ENCODE data around the gene HLA-DOB.

Gene HLA-DOB
- long read RNA-seq, donor 1, result 0 reads
- long read RNA-seq, donor 2, result 0 reads
- long read RNA-seq, donor 3, result 0 reads
- long read RNA-seq, donor 4, result 0 reads
- long read RNA-seq, donor 5, result 0 reads
- long read RNA-seq, donor 6, result 0 reads
- long read RNA-seq, donor 7, result 0 reads
- long read RNA-seq, donor 8, result 0 reads

DNA sequence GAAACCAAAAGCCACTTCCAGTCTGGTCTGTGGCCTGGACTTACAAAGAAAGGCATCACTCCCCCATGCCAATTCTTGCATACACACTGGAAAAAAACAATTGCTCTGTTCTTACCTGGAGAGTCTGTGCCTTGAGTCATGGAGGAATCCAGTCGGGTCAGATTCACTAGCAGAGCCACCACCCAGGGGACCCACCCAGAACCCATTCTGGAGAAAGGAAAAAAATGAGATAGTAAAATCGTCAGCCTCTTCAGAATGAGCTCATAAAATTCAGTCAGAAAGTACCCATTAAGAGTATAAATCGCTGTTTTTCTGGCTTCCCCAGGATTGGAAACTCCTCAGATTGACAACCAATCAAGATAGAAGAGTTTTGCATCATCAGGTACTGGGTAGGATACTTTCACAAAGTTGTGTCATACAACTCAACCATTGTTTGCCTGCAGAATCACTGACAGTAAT is at the start of gene HLA-DOB:
Gene HLA-DOB (minus strand): TSS at position 257 of the 459 bp plus-strand sequence. CDS start 51 bp downstream, at position 206.
- no peak for DNase-seq

GRCh38 chr6:32865724-32866443 is 49.1 kb upstream of the HLA-DOB start:
- DNase-seq, result no peak

DNA sequence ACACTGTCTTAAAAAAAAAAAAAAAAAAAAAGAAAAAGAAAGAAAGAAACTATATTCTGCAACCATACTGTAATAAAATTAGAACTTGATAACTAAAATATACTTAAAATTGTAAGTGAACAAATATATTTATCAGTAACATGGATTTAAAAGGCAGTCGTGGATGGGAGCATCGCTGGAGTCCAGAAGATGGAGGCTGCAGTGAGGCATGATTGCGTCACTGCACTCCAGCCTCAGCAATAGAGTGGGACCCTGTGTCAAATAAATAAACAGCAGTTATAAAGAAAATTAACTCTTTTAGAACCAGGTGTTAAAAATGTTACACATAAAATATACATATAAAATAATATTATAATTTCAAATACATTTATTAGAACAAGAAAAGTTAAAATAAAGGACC is 45.9 kb upstream of the HLA-DOB start:
- no peak for DNase-seq

DNA sequence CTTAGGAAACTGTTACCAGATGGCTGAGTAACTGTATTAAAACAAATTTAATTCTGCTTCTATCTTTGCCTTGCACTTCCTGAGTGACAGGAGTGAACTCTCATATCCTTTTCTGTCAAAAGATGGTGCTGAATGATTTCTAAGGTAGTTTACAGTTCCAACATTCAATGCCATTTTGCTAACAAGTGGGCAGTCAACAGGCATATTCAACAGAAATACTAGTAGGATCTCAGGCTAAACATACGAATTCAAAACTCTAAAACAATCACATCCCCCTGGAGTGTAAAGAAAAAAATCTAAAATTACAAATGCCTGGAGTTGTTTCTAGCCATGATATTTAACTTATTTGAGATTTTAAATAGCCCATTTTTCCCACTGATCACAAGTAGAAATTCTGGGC is 43.9 kb upstream of the HLA-DOB start:
- DNase-seq, result no peak

GRCh38 chr6:32858194-32858593 is 41.4 kb upstream of the HLA-DOB start:
- no peak for DNase-seq

DNA sequence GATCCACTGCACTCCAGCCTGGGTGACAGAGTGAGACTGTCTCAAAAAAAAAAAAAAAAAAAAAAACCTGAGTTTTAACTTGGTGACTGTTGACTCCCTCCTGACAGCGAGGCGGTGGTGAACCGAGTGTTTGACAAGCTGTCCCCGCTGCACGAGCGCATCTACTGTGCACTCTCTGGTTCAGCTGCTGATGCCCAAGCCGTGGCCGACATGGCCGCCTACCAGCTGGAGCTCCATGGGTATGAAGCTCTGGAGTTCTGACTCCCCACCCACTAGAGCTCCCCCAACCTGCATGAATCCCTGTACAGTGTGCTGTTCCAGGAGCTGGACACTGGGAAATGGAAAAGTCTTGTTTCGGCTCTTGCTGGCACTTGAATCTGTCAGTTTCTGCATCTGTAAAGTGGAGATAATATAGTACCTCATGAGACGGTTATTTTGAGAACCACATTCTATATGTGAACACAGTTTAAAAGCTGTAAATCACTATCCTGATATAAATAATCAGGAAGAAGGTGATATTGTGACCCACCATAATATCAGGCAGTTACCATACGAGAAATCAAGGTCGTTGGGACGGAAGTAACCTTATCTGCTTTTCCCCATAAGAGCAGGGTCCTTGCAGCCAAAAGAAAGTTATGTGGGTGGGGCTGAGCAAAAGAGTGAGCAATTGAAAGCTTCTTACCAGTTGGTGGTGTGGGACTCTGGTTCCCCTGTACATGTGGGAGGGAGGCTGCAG is 40.5 kb upstream of the HLA-DOB start:
- DNase-seq, result no peak

- DNase-seq, result no peak
These were observed 38.8 kb upstream of the HLA-DOB start for GRCh38 chr6:32855467-32856174.

DNA sequence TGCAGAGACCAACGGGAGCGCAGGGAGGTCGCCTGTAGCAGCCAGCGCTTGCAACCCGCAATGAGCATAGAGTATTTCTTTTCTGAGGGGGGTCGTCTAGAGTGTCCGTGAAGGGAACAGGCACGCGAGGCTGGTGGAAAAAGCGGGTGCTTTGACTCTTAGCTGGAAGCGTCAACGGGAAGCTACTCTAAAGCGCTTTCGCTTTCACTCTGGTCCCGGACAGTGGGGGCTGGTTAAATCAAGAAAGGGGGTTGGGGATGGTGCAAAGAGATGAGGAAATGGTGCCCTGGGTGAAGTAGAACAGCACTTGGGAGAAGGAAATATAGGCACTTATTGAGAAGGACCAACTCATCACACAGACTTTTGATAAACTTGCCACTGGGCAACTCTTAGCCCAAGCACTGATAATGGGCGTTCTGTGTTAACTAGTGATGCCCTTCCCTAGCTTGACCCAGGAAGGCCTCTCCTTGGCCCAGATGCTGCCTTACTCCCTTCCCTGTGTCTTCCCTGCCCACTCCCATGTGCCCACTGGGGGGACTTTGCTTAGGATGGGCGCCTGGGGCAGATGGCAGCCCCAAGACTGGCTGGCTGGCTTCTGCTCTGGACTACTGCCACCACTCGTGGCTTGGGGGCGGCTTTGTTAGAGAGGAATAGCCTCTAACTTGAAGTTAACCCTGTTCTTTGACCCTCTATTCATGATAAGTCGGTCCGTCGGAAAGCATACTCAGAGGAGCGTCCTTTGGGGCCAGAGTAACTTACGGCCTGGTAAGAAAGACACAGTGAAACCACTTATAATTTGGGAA is 37.8 kb upstream of the HLA-DOB start:
- DNase-seq, result no peak

GRCh38 chr6:32853541-32854375 is 37.0 kb upstream of the HLA-DOB start, which contains the start of the genes PSMB9 and TAP1:
PSMB9 (plus strand) TSS chr6:32854192; CDS start chr6:32854230, 38 bp downstream.
TAP1 (minus strand) TSS chr6:32853704; CDS start chr6:32853636, 68 bp downstream.
- peak; percentile 98 for DNase-seq

GRCh38 chr6:32852844-32853540 is 36.2 kb upstream of the HLA-DOB start:
- DNase-seq, result no peak

DNA sequence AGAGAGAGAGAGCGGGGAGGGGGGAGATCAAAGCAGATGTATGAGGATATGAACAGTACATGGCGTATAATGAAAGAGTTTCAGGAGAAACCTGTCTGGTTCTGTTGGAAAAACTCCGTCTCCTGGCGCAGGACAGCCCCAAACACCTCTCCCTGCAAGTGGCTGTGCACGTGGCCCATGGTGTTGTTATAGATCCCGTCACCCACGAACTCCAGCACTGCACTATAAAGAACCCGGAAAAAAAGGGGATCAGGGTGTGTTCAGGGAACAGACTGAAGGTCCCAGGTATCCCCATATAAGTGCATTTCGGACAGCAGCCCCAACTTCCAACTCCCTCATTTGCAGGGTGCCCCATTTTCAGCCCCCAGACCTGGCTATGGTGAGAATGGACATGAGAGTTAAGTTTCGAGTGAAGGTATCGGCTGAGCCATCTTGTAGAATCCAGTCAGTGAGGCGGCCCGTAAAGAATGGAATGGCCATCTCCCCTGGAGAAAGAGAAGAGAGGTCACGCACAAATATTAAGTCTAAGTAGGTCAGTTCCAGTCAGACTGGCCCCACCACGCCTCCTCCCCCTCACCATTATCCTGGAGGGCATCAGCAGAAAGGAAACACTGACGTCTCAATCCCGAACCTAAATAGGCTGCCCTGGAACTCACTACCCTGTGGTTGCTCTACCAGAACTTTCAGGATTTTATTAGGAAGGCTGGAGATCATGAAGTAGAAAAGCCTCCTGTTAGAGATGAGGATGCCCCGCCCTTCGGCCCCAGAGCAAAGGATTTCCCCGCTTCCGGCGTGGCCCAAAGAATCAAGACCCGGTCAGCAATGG is 35.4 kb upstream of the HLA-DOB start:
- no peak for DNase-seq

DNA sequence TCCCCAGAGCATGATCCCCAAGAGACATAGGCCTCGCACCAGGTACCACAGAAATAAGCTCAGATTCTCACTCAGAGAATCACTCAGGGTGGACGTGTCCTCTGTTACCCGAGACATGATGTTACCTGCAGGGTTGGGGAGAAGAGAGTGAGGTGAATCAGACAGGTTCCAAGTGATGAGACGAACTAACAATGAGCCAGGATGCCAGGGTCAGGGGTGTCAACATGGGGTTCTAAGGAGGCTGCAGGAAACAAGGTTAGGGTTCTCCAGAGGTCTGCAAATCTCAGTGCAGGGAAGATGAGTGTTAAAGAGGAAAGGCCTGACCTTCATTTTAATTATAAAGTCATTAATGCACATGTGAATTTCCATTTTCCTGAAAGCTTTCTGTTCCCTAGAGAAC is 34.2 kb upstream of the HLA-DOB start:
- no peak for DNase-seq

- DNase-seq, result no peak
These were observed 32.3 kb upstream of the HLA-DOB start for GRCh38 chr6:32849126-32849525.

GRCh38 chr6:32847795-32848194 is 31.0 kb upstream of the HLA-DOB start:
- no peak for DNase-seq

GRCh38 chr6:32847004-32847403 is 30.2 kb upstream of the HLA-DOB start:
- no peak for DNase-seq

- DNase-seq, result no peak
These were observed 28.6 kb upstream of the HLA-DOB start for GRCh38 chr6:32845384-32845884.

- DNase-seq, result no peak
These were observed 28.1 kb upstream of the HLA-DOB start for GRCh38 chr6:32844839-32845383.

DNA sequence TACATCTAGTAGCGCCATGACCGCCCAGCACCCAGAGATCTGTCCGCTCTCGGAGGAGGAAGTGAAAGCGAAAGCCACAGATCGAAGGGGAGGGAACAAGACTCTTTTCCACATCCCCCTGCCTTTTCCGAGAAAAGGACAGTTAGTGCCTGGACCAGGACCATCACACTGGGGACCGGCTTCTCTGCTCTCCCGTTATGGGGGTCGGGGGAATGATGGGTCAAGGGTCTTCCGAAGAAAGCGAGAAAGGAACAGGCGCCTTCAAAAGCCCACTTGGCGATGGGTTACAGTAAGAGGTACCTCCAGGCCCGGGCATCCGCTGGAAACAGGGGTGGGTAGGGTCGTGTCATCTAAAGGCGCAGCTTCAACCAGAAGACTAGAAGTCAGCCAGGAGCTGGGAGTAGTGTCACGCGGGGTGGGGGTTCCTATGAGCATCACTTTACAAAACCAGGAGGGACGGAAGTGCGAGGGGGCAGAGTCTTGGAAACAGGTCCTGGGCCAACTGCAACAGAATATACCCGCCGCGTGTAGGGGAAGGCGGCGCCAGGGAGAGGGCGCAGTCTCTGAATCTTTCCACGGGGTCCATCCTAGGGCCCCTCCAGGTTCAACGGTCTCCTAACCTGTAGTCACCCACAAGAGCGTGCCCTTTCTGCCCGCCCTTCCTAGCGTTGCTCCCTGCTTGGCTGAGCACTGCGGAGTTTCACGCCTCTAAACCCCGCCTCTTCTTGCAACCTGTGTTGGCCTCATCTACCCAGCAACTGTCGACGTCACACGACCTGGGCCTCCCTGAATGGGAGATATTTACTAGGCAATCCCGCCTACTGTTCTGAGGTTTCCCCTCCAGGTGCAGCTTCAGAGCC is 27.4 kb upstream of the HLA-DOB start, which contains the start of gene PSMB8:
Gene PSMB8 (minus strand): TSS at position 69 of the 860 bp plus-strand sequence. CDS start 51 bp downstream, at position 18.
- DNase-seq, result peak; percentile 95

Measured in right kidney (tissue), 9 donors.